ENCODE results near the gene ASTN1.

DNA sequence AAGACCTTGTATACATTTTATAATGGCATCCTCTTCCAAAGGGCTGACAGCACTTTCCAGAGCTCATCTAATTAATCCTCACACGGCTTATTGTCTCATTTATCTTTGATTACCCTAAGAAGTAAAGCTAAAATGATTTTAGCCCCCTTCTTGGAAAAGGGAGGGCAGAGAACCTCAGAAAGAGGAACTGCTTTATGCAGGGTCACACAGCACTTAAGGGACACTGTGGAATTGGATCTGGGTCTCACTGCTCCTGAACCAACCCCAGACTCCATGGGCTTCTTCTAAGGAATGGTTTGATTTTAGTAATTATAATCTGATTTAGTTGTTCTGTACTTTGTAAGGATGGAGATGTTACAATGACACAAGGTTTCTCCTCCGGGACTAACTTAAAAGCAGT lies 9.5 kb upstream of the ASTN1 start:
- TF ChIP-seq POLR2AphosphoS5 (IDR thresholded peaks at IDR 0.05; ENCODE audit: borderline replicate concordance, low read depth, low read length) (no peak), EZH2 (IDR thresholded peaks at IDR 0.05) (no peak), FOXP2 (optimal IDR thresholded peaks at IDR 0.05; ENCODE audit: control extremely low read depth, extremely low read length, insufficient read depth) (no peak)
